Neural cell (in vitro differentiated cells): Measurements from ENCODE around the gene SAC3D1.

Experiments used
- EP300 ChIP-seq: fragments of 450-650 bp; conservative IDR thresholded peaks from 2 replicates; pipeline ENCODE4 v1.6.1; 2014; ENCODE audit warnings: antibody characterized with exemption, mild to moderate bottlenecking, moderate library complexity; ENCODE audit not compliant: poor library complexity, severe bottlenecking
- EZH2 ChIP-seq: fragments of 200-600, 300-800 bp; shearing (Covaris generic), sonication (generic); IDR thresholded peaks from 2 replicates; pipeline ENCODE4 v1.6.1; 2014; ENCODE audit warnings: antibody characterized with exemption, low read length, borderline replicate concordance, mild to moderate bottlenecking; ENCODE audit not compliant: insufficient read depth, poor library complexity, severe bottlenecking
- POLR2AphosphoS5 ChIP-seq: IDR thresholded peaks from 2 replicates; pipeline ENCODE4 v1.6.1; 2012
- TAF1 ChIP-seq: IDR thresholded peaks from 2 replicates; pipeline ENCODE4 v1.6.1; 2012; ENCODE audit warnings: low read depth
- TF ChIP-seq, protein P1 (sequence below): fragments of 450-650 bp; IDR thresholded peaks from 2 replicates; pipeline ENCODE4 v1.5.1; 2014; ENCODE audit warnings: antibody characterized with exemption, mild to moderate bottlenecking, moderate library complexity; ENCODE audit not compliant: poor library complexity, severe bottlenecking
- TF ChIP-seq, protein P2 (sequence below): IDR thresholded peaks from 2 replicates; pipeline ENCODE4 v1.6.1; 2012; ENCODE audit warnings: borderline replicate concordance

DNA sequence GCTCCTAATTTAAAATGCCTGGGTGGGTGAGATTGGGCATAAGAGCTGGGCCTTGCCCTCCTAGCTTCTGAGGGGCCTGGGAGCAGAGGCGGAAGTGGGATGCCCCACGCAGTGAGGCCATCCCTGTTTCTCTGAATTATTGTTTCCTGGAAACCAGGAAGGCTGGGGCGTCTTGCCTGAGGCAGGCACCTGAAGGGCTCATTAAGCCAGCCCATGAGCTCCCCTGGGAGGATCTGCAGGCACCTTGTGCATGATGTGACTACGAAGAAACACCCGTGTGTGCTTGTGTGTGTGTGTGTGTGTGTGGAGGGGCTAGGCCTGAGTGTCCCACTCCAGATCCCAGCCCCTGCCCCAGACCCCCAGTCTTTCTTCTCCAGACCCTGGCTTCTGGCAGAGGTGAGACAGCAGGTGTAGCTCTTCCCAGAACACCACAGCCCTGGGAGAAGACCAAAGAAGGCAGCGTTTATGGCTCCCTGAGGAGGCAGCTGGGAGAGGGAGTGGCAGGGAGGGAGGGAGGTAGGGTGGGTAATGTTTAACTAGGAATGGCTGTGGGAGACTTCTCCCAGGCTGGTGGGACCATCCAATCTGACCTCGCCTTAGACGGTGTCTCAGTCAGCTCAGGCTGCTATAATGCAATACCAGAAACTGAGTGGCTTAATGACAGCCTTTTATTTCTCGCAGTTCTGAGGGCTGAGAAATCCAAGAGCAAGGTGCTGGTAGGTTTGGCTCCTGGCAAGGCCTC is 42.1 kb upstream of the SAC3D1 start:
- TF ChIP-seq POLR2AphosphoS5 = no peak
- TF ChIP-seq, protein P1, sequence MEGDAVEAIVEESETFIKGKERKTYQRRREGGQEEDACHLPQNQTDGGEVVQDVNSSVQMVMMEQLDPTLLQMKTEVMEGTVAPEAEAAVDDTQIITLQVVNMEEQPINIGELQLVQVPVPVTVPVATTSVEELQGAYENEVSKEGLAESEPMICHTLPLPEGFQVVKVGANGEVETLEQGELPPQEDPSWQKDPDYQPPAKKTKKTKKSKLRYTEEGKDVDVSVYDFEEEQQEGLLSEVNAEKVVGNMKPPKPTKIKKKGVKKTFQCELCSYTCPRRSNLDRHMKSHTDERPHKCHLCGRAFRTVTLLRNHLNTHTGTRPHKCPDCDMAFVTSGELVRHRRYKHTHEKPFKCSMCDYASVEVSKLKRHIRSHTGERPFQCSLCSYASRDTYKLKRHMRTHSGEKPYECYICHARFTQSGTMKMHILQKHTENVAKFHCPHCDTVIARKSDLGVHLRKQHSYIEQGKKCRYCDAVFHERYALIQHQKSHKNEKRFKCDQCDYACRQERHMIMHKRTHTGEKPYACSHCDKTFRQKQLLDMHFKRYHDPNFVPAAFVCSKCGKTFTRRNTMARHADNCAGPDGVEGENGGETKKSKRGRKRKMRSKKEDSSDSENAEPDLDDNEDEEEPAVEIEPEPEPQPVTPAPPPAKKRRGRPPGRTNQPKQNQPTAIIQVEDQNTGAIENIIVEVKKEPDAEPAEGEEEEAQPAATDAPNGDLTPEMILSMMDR = no peak
- TF ChIP-seq, protein P2, sequence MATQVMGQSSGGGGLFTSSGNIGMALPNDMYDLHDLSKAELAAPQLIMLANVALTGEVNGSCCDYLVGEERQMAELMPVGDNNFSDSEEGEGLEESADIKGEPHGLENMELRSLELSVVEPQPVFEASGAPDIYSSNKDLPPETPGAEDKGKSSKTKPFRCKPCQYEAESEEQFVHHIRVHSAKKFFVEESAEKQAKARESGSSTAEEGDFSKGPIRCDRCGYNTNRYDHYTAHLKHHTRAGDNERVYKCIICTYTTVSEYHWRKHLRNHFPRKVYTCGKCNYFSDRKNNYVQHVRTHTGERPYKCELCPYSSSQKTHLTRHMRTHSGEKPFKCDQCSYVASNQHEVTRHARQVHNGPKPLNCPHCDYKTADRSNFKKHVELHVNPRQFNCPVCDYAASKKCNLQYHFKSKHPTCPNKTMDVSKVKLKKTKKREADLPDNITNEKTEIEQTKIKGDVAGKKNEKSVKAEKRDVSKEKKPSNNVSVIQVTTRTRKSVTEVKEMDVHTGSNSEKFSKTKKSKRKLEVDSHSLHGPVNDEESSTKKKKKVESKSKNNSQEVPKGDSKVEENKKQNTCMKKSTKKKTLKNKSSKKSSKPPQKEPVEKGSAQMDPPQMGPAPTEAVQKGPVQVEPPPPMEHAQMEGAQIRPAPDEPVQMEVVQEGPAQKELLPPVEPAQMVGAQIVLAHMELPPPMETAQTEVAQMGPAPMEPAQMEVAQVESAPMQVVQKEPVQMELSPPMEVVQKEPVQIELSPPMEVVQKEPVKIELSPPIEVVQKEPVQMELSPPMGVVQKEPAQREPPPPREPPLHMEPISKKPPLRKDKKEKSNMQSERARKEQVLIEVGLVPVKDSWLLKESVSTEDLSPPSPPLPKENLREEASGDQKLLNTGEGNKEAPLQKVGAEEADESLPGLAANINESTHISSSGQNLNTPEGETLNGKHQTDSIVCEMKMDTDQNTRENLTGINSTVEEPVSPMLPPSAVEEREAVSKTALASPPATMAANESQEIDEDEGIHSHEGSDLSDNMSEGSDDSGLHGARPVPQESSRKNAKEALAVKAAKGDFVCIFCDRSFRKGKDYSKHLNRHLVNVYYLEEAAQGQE = no peak
- TF ChIP-seq EP300 = no peak
- TF ChIP-seq EZH2 = no peak
- no peak for TF ChIP-seq TAF1
